IPS-NIHi7 (cell line): ENCODE measurements around the gene SUMF1.
A peak's percentile ranks its signal among the peaks of the same experiment; 100 is the strongest.
"Not testable (repeated sequence)": the region's sequence is repeated elsewhere in the genome, so short reads cannot be mapped to it uniquely, and the experiment has no call there.

Source experiments
- DNase-seq: peaks from one replicate; pipeline ENCODE4 v3.0.0; 2012; ENCODE audit warnings: mixed read lengths; ENCODE audit errors: extremely low spot score

SUMF1 gene

DNA sequence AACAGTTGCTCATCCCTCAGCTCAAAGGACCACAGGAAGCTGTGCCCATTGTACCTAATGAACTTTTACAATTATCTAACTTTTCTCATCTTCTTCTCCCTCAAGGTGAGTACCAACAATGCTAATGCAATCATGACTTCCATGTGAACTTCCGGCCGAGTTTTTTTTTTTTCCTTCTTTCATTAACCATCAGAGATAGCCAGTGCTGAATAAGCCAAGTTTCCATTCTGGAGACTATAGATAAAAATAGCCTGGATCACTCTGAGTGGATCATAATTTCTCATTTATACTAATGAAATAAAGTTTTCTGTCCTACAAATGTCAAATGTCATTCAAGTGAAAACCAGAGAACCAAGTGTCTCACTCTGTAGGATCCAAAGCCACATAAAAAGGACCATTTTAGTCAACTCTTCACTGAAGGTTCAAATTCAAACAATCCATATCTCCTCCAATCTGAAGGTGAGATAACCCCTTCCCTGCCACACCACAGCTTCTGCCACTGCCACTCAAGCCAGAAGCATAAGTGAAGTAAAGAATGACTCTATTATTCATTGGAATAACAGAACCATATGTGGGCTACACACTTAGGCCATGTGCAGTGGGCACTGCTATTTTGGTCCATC, 5.5 kb downstream of the SUMF1 start:
- DNase-seq = no peak

DNA sequence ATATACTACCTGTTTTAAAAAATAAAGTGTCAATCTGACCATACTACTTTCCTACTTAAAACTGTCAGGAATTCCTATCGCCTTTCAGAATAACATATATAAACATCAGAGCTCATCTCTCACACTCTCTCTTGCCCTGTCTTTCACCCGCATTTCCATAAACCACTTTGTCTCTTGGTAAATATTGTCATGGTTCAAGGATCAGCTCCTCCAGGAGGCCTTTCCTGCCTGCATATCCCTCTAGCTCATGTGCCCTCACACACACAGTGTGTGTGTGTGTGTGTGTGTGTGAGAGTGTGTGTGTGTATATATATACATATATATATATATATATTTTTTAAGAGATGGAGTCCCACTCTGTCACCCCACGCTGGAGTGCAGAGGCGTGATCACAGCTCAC, 6.7 kb downstream of the SUMF1 start:
- no peak for DNase-seq

DNA sequence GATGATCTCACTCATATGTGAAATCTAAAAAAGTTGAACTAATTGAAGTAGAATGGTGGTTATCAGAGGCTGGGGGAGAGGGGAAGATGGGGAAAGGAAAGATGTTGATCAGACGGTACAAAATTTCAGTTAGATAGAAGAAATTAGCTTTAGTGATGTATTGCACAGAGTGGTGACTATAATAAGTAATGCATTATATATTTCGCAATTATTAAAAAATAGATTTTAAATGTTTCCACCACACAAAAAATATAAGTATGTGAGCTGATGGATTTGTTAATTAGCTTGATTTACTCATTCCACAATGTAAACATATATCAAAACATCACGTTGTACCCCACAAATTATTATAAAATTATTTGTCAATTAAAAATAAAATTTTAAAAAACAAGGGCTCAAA, 8.1 kb downstream of the SUMF1 start:
- no peak for DNase-seq

DNA sequence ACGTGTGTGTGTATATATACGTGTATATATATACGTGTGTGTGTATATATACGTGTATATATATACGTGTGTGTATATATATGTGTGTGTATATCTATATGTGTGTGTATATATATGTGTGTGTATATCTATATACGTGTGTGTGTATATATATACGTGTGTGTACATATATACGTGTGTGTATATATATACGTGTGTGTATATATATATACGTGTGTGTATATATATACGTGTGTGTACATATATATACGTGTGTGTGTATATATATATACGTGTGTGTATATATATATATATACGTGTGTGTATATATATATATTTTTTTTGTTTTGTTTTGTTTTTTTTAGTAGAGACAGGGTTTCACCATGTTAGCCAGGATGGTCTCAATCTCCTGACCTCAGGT, 10.3 kb downstream of the SUMF1 start:
- not testable (repeated sequence) for DNase-seq

DNA sequence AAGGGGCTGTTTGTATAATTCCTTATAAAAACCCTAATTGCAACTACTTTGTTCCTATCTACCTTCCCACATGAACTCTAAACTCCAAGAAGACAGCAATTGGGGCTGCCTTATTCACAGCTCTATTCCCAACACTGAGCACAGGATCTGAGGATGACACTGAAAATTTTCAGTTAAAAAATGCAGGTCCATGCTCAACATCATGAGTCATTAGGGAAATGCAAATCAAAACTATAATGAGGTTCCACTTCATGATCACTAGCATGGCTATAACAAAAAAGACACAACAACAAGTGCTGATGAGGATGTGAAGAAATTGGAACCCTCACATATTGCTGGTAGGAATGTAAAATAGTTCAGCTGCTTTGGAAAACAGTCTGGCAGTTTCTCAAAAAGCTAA, 12.9 kb downstream of the SUMF1 start:
- DNase-seq = no peak

DNA sequence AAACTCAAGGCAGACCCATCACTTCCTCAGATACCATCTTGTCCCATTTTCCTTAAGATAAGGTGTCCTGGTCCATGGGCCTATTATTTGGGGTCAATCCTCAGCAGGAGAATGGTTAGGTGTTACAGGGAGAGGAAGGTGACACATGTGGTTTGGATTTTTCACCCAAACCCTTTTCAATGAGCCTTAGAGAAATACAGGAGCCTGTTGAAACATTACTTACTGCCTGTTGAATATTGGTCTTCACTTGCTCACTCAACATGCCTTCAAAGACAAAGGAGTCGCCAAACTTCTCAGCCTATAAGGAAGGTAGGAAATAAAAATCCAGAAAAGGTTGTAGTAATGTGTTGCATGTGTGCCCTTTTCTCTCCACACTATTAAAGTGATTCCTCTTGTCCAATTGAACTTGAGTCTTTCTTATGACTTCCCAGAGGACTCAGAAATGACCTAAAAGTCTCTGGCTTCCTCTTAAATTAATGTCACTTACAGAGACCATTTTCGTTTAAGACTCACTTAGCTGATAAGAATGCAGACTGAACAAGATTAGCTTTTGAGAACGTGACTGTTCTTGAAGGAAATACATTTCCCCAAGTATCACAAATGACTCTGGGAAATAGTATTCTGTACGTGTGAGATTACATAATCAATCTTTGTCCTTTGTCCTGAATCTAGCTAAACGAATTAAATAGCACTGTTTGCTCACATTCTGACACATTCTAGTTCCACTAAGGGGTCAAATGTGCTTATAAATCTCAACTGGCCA, 17.8 kb downstream of the SUMF1 start:
- no peak for DNase-seq

DNA sequence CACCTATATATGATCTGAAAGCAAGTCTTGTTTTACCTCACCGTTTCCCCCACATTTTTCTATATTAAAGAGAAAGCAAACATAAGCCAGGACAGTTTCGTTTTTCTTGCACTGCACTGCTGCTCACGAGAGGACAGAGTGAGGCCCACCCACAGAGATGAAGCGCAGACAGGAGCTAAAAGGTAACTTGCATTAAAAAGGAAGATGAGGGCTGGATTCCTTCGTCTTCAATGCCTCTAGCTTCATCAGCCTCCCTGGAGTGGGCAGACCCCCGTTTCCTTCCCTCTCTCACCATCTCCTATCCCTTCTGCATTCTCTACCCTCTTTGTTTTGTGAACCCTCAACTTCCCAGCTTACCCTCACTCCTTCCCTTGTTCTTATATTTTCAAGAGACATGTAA, 18.9 kb downstream of the SUMF1 start:
- peak; percentile 23 for DNase-seq

DNA sequence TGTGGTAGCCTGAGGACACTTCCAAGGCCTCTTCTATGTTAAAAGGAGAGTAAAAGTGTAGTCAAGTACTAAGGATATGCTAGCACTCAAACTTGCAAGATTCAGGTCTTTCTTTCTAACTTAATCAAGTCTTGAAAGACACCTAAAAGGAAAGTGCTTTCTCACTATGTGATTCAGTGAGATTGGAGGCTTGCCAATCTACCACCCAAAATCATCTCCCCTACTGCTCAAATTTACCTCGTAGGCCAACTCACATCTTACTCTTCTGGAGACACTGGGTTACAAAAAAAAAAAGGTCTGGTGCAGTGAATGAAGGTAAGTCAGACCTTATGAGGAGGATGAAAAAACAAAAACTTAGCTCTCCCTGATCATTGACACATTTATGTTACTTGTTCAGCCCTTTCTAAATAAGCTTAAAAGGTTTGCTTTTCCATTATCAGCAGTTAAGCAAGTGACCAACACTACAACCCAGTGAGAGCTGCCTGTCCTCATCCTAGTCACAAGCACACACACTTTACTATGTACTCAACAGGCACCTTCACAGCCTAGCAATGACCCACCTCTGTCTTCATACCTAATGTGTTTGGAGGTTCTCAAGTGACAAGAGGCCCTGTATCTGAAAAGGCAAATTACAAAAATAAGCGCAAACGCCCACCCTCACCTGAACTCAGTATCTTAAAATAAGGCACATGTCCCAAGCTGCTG, 19.6 kb downstream of the SUMF1 start:
- DNase-seq = no peak

DNA sequence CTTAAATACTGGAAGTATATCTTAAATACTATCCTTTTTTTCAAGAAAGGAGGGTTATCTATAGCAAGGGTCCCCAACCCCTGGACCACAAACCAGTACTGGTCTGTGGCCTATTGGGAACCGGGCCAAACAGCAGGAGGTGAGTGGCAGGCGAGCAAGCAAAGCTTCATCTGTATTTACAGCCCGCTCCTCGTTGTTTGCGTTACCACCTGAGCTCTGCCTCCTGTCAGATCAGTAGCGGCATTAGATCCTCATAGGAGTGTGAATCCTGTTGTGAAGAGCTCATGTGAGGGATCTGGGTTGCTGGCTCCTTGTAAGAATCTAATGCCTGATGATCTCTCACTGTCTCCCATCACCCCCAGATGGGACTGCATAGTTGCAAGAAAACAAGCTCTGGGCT, 26.1 kb downstream of the SUMF1 start:
- no peak for DNase-seq

DNA sequence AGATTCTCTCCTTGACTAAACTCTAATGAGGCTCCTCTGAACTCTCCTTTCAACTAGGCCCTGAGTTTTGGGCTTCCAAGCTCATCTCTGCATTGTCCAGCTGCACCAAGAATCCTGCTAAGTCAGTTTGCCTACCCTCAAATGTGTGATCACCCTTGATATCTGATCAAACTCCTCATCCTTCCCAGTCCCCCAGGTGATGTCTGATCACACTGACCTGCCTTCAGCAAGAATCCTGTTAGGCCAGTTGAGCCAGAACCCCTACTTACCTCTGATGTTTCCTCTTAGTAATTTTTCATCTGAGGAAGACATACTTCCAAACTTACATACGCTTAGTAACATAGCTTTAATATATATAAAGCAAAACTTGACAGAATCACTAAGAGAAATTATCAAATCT, 28.8 kb downstream of the SUMF1 start:
- no peak for DNase-seq

DNA sequence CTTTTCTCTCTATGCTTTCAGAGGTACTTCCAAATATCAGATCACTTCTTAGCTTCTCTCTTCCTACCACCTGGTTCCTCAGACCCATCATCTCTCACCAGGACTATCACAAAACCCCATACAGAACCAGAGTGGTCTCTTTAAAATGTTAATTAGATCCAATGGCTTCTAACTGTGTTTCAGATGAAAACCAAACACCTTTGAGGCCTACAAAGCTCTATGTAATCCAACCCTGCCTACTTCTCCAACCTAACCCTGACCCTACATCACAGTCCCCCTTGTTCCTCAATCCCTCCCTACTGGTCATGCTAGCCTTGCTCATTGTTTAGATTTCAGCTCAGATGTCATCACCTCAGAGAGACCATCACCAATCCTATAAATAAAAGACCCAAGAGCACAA, 34.8 kb downstream of the SUMF1 start:
- peak; percentile 22 for DNase-seq

DNA sequence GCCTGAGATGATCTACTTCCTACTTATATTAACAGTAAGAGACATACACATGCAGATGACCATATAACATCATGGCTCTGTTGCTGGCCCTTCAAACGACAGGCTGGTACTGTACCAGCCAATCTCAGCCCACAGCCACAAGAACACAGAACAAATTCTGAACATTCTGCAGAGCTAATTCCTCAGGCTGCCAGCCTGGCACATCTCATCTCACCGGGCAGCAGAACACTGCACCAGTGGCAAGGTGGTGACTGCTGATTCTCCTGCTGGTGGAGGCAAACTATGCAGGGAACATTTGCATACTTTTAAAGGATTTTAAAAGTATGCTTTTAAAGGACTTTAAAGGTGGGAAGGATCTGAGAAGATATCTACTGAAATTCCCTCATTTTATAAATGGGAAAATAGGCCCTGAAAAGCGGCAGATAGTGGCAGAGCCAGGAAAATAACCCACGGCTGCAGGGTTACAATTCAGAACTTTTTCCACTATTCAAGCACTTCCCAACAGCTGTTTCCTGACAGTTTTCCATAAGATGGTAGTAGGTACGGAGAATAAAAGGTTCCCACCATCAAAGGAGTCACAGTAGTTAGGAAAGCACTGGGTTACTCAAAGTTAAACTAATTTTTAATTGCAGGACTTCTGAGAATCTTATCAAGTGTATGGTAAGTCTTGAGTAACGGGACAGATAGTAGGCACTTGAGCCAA, 37.3 kb downstream of the SUMF1 start:
- no peak for DNase-seq

DNA sequence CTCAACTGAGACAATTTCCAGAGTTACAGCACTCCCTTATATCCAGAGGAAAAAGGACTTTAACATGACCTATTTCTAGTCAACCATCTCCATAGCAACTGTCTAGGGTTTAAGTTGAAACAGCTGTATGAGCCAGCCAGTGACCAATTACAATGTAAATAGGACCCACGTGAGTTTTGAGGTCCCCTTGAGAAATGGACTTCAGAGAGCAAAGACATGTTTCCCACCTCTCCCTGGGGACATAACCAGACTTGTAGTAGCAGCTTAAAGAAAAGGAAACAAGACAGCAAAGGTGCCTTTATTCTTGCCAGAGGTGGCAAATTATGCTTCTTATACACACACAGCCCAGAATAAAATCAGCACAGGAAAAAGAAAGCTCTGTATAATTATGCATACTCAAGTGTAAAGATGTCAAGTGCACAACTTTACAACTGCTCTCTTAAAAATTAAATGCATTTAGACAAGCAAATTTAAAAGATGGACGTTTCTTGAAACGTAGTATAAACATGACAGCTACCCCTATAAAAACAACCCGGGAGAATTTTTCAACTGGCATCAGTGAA, 40.2 kb downstream of the SUMF1 start:
- DNase-seq = no peak

DNA sequence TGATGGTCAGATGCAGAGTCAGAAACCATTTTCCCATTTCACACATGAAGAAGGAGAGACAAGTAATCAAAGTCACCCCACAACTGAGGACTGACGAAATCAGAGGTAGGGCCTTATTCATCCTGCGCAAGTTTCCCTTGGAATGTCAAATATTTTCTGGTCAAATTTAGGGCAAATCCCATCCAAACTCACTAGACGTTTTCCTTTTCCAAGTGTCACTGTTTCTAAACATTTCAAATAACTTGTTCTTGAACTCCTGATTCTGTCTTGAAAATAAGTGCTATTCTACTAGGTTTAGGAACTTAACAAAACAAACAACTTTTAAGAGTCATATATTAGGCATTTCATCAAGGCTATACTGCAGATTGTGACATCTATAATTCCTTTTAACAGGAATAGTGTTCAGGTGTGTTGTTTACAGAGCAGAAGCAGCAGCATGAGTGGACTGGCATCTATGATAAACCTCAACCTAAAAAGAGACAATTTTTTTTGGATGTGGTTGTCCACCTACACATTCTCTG, 40.7 kb downstream of the SUMF1 start:
- DNase-seq = no peak

DNA sequence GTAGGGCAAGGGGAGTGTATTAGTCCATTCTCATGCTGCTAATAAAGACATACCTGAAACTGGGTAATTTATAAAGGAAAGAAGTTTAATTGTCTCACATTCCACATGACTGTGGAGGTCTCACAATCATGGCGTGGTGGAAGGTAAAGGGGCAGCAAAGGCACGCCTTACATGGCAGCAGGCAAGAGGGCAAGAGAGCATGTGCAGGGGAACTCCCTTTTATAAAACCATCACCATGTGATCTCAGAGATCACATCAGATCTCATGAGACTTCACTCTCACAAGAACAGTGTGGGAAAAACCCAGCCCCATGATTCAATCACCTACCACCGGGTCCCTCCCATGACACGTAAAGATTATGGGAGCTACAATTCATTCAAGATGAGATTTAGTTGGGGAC, 41.4 kb downstream of the SUMF1 start:
- no peak for DNase-seq

DNA sequence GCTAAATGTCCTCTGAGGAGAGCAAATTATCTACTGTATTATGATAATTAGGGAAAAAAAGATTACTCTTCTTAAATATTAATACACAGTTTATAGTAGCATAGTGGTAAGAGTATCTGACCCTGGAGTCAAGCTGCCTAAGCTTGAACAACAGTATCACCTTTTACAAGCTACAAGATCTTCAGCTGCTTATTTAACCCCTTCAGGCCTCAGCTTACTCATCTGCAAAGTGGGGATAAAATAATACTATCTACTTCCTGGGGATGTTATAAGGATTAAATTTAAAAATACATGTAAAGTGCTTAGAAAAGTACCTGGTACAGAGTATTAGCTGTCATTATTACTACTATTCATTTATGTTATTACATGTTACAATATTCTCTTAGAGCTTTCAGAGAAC, 42.0 kb downstream of the SUMF1 start:
- DNase-seq = no peak

DNA sequence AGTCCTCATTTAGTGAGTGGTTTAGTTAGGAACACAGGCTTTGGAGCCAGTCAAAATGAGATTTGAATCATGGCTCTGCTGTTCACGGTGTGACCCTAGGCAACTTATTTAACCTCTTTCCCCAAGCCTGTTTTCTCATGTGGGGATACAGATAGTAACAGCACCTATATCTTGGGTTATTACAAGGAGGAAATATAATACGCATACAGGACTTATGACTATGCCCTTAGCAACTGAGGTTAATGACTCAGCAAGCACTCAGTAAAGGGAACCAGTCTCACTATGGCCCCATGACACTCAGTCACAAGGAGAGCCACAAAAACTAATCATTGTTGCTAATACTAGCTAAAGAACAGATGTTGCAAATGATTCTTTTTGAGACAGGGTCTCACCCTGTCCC, 45.9 kb downstream of the SUMF1 start:
- no peak for DNase-seq

DNA sequence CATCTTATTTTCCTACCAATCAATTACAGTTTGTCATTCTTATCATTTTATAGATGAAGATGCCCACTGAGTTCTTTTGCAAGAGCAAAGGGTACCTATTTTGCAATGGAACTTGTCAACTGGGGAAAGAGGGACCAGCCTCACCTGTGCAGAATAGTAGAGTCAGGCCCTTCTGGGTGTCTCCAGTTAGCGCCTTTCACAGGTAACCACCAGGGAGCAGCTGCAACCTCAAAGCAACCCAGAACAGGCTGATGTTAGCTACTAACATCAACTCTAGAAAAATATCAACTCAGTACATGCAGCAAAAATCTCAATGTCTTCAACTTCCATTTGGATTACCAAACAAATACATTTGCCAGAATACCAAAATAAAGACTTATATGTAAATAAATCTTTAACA, 47.1 kb downstream of the SUMF1 start:
- DNase-seq = peak; percentile 20

DNA sequence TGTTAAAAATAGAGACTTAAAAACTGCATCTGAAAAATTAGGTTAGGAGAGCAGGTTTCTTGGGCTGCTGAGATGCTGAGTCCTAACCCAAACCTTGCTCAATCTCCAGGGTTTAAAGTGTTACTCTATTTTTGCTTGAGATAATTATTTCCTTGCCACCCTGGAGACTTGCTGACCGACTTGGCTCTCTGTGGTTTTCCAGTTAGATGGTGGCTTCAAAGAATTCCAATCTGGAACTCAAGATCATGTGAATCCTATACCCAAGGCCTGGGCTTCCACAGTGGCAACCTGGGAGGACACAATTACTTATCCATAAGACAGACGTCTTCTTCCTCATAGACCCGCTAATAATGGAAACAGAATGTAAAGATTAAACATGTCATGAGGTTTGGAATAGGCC, 47.7 kb downstream of the SUMF1 start:
- no peak for DNase-seq

DNA sequence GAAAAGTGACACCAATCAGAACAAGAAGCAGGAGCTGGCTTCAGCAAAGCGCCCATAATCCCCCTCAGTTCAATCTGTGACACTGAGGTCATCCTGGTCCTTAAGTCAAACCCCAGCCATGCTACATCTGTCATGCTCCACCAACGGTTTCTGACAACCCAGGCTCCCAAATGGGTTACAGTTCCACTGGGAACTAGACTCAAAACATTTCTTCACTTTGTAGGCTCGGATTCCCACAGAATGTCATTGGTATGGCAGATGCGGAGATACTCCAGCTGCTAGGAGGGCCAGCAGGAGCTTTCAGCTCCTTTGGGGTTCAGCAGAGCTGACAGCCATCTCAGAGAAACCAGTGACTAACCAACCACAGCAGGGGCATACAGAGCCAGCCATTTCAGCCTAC, 48.9 kb downstream of the SUMF1 start:
- no peak for DNase-seq

DNA sequence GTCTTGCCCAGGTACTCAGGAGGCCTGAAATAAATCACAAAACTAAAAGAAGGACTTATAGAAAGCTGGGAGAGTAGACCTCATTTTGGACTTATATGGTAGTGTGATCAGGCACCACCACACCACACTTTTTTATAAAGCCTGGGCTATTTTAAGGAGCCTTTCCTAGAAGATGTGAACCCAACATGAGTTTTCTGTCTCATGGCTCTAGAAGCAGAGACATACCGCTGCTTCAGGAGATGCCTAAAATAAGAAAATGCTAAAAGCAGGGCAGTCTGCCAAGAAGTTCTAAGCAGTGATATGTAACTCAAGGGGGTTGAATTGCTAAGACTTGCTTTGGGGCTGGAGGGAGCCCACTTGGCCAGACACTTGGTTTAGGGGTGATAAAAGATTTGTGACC, 49.6 kb downstream of the SUMF1 start:
- DNase-seq = no peak

DNA sequence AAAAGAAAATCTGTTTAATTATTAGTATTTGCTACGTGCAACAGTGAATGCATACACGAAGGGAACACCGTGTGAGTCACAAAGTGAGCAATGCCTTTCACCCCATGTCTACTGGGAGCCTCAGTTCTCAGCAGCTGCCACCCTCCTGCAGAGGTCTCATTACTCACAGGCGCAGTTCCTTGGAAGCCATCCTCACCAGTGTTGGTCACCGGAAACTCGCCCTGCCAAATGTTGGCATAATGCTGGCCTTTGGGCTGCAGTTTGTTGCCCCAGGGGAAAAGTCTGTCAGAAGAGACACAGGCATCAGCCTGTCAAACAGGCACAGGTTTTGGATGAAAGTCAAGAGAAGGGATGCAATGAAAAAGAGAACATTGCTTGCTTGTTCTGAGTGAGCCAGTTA, 50.1 kb downstream of the SUMF1 start:
- DNase-seq = no peak
